GM12878 (cell line): ENCODE results near the gene SCARF2. TPM values are rescaled to one million over a fixed set of nuclear protein-coding genes. Genes with fewer than 3 reads are reported as not detected.
"Not testable (repeated sequence)": the region's sequence is repeated elsewhere in the genome, so short reads cannot be mapped to it uniquely, and the experiment has no call there.

ENCODE experiments used
- ATAC-seq: fragments of 200-7000 bp; cut with Tn5 transposase; 3 replicates; pipeline ENCODE4 v1.9.1; 2020; ENCODE audit warnings: mild to moderate bottlenecking, moderate library complexity
- BruUV-seq: library from RNA; stranded (reverse); fragments of 400-500 nt; replicated peaks from 2 replicates; lab custom pipeline; 2021; lab: Mats Ljungman, UMichigan
- CTCF ChIA-PET: fragments of 300-600 bp; sonication (Branson Sonifier 250); formaldehyde crosslinking; extraction: SDS; loops from one replicate; lab custom pipeline; 2021; ENCODE audit warnings: inconsistent platforms; lab: Yijun Ruan, JAX
- POLR2A ChIA-PET: fragments of 350-600 bp; formaldehyde crosslinking; extraction: SDS; loops from one replicate; lab custom pipeline; 2021; ENCODE audit warnings: inconsistent platforms; lab: Charles Lee
- RAD21 ChIA-PET: fragments of 300-600 bp; sonication (Branson Sonifier 250); formaldehyde crosslinking; loops from one replicate; lab custom pipeline; 2023; ENCODE audit warnings: antibody characterized with exemption; ENCODE audit not compliant: unreplicated experiment; lab: Charles Lee
- SMC1A ChIA-PET: fragments of 300-600 bp; sonication (Branson Sonifier 250); formaldehyde crosslinking; loops from one replicate; lab custom pipeline; 2023; ENCODE audit not compliant: unreplicated experiment, uncharacterized antibody; lab: Charles Lee
- DNase-seq: peaks from one replicate; pipeline ENCODE4 v3.0.0-alpha.2; 2011; ENCODE audit warnings: low read depth, low spot score
- FAIRE-seq: peaks from 3 replicates; lab custom pipeline; 2011; peaks lifted over from hg19 to GRCh38; lab: Jason Lieb, UNC
- H2AFZ ChIP-seq: 2 replicates; pipeline ENCODE4 v1.6.0; 2011; ENCODE audit warnings: low read depth, low read length, control low read depth; ENCODE audit not compliant: control insufficient read depth
- H3K27ac ChIP-seq: 2 replicates; pipeline ENCODE4 v1.5.1; 2011; ENCODE audit warnings: control low read depth; ENCODE audit not compliant: control insufficient read depth, insufficient read depth
- H3K27me3 ChIP-seq, 2 experiments: replicated peaks in 1 of 2; 2 replicates each; pipeline versions ENCODE4 v1.6.0 to v1.6.1; 2011; ENCODE audit warnings: low read length in 1 of 2; ENCODE audit not compliant: control insufficient read depth in 2 of 2, insufficient read depth in 2 of 2
- H3K36me3 ChIP-seq, 2 experiments: 2 replicates each; pipeline ENCODE4 v1.5.1; 2011; ENCODE audit warnings: low read length in 1 of 2; ENCODE audit not compliant: control insufficient read depth in 2 of 2, insufficient read depth in 2 of 2
- H3K4me1 ChIP-seq: 2 replicates; pipeline ENCODE4 v1.6.1; 2011; ENCODE audit warnings: mild to moderate bottlenecking, low read length, moderate library complexity, mixed read lengths; ENCODE audit not compliant: control insufficient read depth, insufficient read depth
- H3K4me2 ChIP-seq: 2 replicates; pipeline ENCODE4 v1.6.0; 2011; ENCODE audit warnings: control low read depth; ENCODE audit not compliant: control insufficient read depth, insufficient read depth
- H3K4me3 ChIP-seq: fragments of 200-600 bp; sonication (generic); 2 replicates; pipeline ENCODE4 v1.5.1; 2016
- H3K79me2 ChIP-seq: 2 replicates; pipeline ENCODE4 v1.6.0; 2011; ENCODE audit warnings: low read length; ENCODE audit not compliant: control insufficient read depth, insufficient read depth
- H3K9ac ChIP-seq: 2 replicates; pipeline ENCODE4 v1.8.0; 2011; ENCODE audit warnings: low read length, control low read depth, mixed read lengths; ENCODE audit not compliant: control insufficient read depth, insufficient read depth
- H3K9me3 ChIP-seq: replicated peaks from 3 replicates; pipeline ENCODE4 v1.5.1; 2011; ENCODE audit warnings: mild to moderate bottlenecking, low read length; ENCODE audit not compliant: control insufficient read depth, insufficient read depth
- H4K20me1 ChIP-seq: 2 replicates; pipeline ENCODE4 v1.6.0; 2011; ENCODE audit not compliant: control insufficient read depth, insufficient read depth
- JUND ChIP-seq: IDR thresholded peaks from 2 replicates; pipeline ENCODE4 v1.6.1; 2012; ENCODE audit warnings: low read depth, mild to moderate bottlenecking, low read length, improper control_type of control experiment, moderate library complexity
- ZBTB11 ChIP-seq: fragments of 450-650 bp; formaldehyde crosslinking; IDR thresholded peaks from 2 replicates; pipeline ENCODE4 v1.5.0; 2022; ENCODE audit warnings: mild to moderate bottlenecking, missing genetic modification characterization
- WGBS: methylation state at CpG from one replicate; pipeline ENCODE4 v1.1.6; 2016; ENCODE audit warnings: low lambda C conversion rate; ENCODE audit not compliant: insufficient replicate concordance, insufficient coverage; ENCODE audit errors: missing lambda C conversion rate; 5-methylcytosine and 5-hydroxymethylcytosine counted together
- in situ Hi-C: fragments of 300-500 bp; cut with MboI; formaldehyde crosslinking; loops from 9 replicates; pipeline ENCODE4 v1.14.3; 2018; ENCODE audit warnings: mixed read lengths
- intact Hi-C: fragments of 100-400 bp; cut with micrococcal nuclease; formaldehyde crosslinking; loops from one replicate; pipeline ENCODE4 v1.14.2; 2022; ENCODE audit not compliant: unreplicated experiment
- polyA plus RNA-seq, 11 experiments: library from polyadenylated mRNA; depleted of rRNA in 4 of 11; unstranded in 6 of 11; stranded (reverse) in 5 of 11; fragments of >200 nt; fragmentation: Nextera tagmentation in 4 of 11; fragmentation: Illumina TruSeq in 1 of 11; extraction: Ambion mirVana in 4 of 11; extraction: Trizol in 1 of 11; gene quantifications; 1 replicate in 1 of 11; 2 replicates in 10 of 11; pipeline versions ENCODE4 v1.2.1 to v1.2.3, GENCODE V29; 2011 to 2016; ENCODE audit warnings: inconsistent platforms in 2 of 11, missing spikeins in 2 of 11, low read depth in 1 of 11
- total RNA-seq, 4 experiments: library from RNA; depleted of rRNA in 3 of 4; stranded (reverse); fragments of >200 nt in 3 of 4; fragmentation: Illumina TruSeq in 1 of 4; extraction: Trizol in 1 of 4; gene quantifications; 2 replicates each; pipeline versions ENCODE4 v1.2.1 to v1.2.3, GENCODE V29; 2013 to 2021
- TF ChIP-seq, protein P1 (sequence below): fragments of 450-650 bp; IDR thresholded peaks from 2 replicates; pipeline ENCODE4 v1.6.1; 2017; ENCODE audit warnings: antibody characterized with exemption, mild to moderate bottlenecking, moderate library complexity

The SCARF2 gene
- total and polyA plus RNA-seq, 10 of the 15 experiments (the other 5 are each of a cell fraction or from before 2014, with no cell fraction given) = 0.01 to 0.74 (median 0.17) TPM; not detected in 5

DNA sequence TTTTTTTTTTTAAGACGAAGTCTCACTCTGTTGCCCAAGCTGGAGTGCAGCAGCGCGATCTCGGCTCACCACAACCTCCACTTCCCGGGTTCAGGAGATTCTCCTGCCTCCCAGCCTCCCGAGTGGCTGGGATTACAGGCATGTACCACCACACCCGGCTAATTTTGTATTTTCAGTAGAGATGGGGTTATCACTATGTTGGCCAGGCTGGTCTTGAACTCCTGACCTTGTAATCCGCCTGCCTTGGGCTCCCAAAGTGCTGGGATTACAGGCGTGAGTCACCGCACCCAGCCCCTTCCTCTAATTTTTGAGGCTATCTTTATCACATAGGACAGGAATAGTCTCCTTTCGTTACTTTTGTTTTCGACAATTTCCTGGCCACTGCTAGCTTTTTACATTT, 37.9 kb upstream of the SCARF2 start:
- H3K9me3 ChIP-seq, intact Hi-C loops, H3K36me3 ChIP-seq, BruUV-seq, DNase-seq, H3K4me3 ChIP-seq, H2AFZ ChIP-seq, H3K4me1 ChIP-seq, POLR2A ChIA-PET, ATAC-seq, H3K79me2 ChIP-seq, H4K20me1 ChIP-seq, RAD21 ChIA-PET, CTCF ChIA-PET, SMC1A ChIA-PET, FAIRE-seq, in situ Hi-C loops, H3K4me2 ChIP-seq, H3K27ac ChIP-seq, H3K9ac ChIP-seq, H3K27me3 ChIP-seq: not testable (repeated sequence)
- WGBS = 97% methylated on average over 11 of the region's 12 CpGs

DNA sequence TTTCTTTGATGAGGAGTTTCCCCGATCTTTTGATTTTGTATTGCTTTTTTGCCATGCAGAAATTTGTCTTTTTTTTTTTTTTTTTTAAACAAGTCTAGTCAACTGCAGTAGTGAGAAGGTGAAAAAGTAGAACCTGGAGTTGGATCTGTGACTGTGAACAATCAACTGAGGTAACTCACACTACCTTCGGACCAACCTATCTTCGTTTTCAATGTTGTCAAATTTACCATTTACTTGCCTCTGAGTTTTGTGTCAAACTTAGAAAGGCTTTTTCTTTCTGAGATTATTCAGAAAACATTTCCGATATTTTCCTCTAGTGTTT, 37.5 kb upstream of the SCARF2 start:
- Histone ChIP-seq H3K4me3 (no peak overlapping the region), H4K20me1 (no peaks in the 10 kb centered on the region), H3K4me2 (no peak overlapping the region), H3K27ac (no peak overlapping the region), H3K9ac (no peak overlapping the region), H3K79me2 (no peaks in the 10 kb centered on the region), H3K9me3 (no peaks in the 10 kb centered on the region), H3K27me3 (no peaks in the 10 kb centered on the region), H3K36me3 (no peaks in the 10 kb centered on the region), H3K4me1 (no peaks in the 10 kb centered on the region), H2AFZ (no peak overlapping the region)
- ChIA-PET POLR2A (no interaction called here), CTCF (no interaction called here), SMC1A (no interaction called here), RAD21 (no interaction called here)
- no peak for ATAC-seq
- no TSS peak for BruUV-seq
- peak; percentile 76 for FAIRE-seq
- no peak for DNase-seq
- in situ Hi-C loops = no loop called here
- WGBS = 95% methylated on average over 4 of the region's 4 CpGs
- intact Hi-C loops = no loop called here
- no peak for TF ChIP-seq ZBTB11 (CRISPR knock-in tag)
- TF ChIP-seq, protein P1, sequence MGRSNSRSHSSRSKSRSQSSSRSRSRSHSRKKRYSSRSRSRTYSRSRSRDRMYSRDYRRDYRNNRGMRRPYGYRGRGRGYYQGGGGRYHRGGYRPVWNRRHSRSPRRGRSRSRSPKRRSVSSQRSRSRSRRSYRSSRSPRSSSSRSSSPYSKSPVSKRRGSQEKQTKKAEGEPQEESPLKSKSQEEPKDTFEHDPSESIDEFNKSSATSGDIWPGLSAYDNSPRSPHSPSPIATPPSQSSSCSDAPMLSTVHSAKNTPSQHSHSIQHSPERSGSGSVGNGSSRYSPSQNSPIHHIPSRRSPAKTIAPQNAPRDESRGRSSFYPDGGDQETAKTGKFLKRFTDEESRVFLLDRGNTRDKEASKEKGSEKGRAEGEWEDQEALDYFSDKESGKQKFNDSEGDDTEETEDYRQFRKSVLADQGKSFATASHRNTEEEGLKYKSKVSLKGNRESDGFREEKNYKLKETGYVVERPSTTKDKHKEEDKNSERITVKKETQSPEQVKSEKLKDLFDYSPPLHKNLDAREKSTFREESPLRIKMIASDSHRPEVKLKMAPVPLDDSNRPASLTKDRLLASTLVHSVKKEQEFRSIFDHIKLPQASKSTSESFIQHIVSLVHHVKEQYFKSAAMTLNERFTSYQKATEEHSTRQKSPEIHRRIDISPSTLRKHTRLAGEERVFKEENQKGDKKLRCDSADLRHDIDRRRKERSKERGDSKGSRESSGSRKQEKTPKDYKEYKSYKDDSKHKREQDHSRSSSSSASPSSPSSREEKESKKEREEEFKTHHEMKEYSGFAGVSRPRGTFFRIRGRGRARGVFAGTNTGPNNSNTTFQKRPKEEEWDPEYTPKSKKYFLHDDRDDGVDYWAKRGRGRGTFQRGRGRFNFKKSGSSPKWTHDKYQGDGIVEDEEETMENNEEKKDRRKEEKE = no peak
- no peak for TF ChIP-seq JUND
